ENCODE data around the gene NFIX. TPM values are rescaled to one million over a fixed set of nuclear protein-coding genes. Genes with fewer than 3 reads are reported as not detected.

The NFIX gene
- total and polyA plus RNA-seq, 2 of the 13 experiments (the other 11 are each of a cell fraction or from before 2014, with no cell fraction given): 3.4 to 5.4 TPM

DNA sequence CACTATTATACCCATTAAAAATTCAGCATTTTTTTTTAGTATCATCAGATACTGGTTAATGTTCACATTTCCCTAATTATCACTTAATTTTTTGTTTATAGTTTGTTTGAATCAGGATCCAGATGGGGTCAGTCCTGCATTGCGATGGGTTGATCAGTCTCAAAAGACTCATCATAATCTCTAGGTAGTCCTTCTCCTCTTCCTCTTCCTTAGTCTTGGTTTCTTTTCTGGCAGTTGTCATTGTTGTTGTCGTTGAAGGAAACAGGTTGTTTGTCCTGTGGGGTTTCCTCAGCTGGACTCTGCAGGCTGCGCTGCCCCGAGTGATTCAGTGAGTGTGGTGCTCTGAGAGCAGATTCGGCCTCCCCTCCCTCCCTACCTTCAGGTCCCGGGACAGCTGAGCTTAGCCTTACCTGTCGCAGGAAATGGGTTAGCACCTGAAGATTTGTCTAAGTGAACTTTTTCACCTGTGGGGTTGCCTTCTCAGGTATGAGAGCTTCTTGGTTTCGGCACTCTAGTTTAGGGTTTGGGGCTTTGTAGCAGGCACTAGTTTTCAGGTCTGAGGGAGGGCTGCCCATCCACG is 34.1 kb downstream of the NFIX start (continued):
- TF ChIP-seq, protein P1, sequence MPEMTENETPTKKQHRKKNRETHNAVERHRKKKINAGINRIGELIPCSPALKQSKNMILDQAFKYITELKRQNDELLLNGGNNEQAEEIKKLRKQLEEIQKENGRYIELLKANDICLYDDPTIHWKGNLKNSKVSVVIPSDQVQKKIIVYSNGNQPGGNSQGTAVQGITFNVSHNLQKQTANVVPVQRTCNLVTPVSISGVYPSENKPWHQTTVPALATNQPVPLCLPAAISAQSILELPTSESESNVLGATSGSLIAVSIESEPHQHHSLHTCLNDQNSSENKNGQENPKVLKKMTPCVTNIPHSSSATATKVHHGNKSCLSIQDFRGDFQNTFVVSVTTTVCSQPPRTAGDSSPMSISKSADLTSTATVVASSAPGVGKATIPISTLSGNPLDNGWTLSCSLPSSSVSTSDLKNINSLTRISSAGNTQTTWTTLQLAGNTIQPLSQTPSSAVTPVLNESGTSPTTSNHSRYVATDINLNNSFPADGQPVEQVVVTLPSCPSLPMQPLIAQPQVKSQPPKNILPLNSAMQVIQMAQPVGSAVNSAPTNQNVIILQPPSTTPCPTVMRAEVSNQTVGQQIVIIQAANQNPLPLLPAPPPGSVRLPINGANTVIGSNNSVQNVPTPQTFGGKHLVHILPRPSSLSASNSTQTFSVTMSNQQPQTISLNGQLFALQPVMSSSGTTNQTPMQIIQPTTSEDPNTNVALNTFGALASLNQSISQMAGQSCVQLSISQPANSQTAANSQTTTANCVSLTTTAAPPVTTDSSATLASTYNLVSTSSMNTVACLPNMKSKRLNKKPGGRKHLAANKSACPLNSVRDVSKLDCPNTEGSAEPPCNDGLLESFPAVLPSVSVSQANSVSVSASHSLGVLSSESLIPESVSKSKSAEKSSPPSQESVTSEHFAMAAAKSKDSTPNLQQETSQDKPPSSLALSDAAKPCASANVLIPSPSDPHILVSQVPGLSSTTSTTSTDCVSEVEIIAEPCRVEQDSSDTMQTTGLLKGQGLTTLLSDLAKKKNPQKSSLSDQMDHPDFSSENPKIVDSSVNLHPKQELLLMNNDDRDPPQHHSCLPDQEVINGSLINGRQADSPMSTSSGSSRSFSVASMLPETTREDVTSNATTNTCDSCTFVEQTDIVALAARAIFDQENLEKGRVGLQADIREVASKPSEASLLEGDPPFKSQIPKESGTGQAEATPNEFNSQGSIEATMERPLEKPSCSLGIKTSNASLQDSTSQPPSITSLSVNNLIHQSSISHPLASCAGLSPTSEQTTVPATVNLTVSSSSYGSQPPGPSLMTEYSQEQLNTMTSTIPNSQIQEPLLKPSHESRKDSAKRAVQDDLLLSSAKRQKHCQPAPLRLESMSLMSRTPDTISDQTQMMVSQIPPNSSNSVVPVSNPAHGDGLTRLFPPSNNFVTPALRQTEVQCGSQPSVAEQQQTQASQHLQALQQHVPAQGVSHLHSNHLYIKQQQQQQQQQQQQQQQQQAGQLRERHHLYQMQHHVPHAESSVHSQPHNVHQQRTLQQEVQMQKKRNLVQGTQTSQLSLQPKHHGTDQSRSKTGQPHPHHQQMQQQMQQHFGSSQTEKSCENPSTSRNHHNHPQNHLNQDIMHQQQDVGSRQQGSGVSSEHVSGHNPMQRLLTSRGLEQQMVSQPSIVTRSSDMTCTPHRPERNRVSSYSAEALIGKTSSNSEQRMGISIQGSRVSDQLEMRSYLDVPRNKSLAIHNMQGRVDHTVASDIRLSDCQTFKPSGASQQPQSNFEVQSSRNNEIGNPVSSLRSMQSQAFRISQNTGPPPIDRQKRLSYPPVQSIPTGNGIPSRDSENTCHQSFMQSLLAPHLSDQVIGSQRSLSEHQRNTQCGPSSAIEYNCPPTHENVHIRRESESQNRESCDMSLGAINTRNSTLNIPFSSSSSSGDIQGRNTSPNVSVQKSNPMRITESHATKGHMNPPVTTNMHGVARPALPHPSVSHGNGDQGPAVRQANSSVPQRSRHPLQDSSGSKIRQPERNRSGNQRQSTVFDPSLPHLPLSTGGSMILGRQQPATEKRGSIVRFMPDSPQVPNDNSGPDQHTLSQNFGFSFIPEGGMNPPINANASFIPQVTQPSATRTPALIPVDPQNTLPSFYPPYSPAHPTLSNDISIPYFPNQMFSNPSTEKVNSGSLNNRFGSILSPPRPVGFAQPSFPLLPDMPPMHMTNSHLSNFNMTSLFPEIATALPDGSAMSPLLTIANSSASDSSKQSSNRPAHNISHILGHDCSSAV (CRISPR knock-in tag; IDR thresholded peaks at IDR 0.05; ENCODE audit: borderline replicate concordance): no peak
- TF ChIP-seq, protein P2, sequence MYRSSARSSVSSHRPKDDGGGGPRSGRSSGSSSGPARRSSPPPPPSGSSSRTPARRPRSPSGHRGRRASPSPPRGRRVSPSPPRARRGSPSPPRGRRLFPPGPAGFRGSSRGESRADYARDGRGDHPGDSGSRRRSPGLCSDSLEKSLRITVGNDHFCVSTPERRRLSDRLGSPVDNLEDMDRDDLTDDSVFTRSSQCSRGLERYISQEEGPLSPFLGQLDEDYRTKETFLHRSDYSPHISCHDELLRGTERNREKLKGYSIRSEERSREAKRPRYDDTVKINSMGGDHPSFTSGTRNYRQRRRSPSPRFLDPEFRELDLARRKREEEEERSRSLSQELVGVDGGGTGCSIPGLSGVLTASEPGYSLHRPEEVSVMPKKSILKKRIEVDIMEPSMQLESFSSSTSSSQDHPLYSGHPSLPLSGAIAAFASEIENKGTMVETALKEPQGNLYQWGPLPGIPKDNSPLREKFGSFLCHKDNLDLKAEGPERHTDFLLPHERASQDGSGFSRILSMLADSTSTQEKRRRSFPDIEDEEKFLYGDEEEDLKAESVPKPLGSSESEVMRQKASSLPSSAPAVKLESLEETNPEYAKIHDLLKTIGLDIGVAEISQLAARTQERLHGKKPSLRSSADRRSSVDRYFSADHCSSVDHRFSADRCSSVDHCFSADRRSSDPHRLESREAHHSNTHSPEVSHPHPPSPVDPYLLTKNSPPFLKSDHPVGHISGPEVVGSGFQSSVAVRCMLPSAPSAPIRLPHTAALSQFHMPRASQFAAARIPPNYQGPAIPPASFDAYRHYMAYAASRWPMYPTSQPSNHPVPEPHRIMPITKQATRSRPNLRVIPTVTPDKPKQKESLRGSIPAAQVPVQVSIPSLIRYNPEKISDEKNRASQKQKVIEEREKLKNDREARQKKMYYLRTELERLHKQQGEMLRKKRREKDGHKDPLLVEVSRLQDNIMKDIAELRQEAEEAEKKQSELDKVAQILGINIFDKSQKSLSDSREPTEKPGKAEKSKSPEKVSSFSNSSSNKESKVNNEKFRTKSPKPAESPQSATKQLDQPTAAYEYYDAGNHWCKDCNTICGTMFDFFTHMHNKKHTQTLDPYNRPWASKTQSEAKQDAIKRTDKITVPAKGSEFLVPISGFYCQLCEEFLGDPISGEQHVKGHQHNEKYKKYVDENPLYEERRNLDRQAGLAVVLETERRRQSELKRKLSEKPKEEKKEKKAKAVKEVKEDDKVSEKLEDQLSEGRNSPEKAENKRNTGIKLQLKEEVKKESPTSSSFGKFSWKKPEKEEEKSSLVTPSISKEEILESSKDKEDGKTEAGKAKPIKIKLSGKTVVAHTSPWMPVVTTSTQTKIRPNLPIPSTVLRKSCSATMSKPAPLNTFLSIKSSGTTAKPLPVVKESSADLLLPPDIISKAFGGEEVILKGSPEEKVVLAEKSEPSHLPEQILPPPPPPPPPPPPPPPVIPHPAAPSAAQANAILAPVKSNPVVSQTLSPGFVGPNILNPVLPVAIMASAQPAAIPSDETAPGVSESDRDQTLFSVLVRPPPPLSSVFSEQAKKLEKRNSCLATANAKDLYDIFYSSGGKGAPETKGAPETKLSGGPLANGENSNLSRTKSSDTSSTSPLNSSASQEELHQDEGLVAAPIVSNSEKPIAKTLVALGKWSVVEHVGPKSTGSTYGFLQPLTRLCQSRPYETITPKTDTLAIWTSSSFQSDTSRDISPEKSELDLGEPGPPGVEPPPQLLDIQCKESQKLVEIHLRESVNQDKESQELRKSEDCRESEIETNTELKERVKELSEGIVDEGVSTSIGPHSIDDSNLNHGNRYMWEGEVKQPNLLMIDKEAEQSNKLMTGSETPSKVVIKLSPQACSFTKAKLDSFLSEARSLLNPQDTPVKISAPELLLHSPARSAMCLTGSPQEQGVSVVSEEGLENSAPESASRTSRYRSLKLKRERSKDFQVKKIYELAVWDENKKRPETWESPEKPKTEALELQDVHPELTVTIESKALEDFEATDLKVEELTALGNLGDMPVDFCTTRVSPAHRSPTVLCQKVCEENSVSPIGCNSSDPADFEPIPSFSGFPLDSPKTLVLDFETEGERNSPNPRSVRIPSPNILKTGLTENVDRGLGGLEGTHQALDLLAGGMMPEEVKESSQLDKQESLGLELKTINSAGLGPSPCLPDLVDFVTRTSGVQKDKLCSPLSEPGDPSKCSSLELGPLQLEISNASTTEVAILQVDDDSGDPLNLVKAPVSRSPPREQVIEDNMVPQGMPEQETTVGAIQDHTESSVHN (CRISPR knock-in tag; IDR thresholded peaks at IDR 0.05): no peak
- TF ChIP-seq ZNF274 (CRISPR knock-in tag; IDR thresholded peaks at IDR 0.05): no peak
- no peak for TF ChIP-seq NR2F6 (IDR thresholded peaks at IDR 0.05)
- TF ChIP-seq NR2F6 (CRISPR knock-in tag; IDR thresholded peaks at IDR 0.05): no peak
